Adrenal gland (tissue), 5 donors: ENCODE results near the gene AMTN.
"Not testable (repeated sequence)": the region's sequence is repeated elsewhere in the genome, so short reads cannot be mapped to it uniquely, and the experiment has no call there.

Experiments used
- POLR2A ChIP-seq, 2 donors: fragments of 450-650 bp; IDR thresholded peaks; one replicate each; pipeline ENCODE4 v1.6.1; 2017; ENCODE audit warnings: antibody characterized with exemption in 2 of 2, mild to moderate bottlenecking in 2 of 2, moderate library complexity in 1 of 2
- TF ChIP-seq, protein P1 (sequence below), 6 experiments: fragments of 450-650 bp in 4 of 6; fragments of 200-600 bp in 2 of 6; sonication (generic) in 1 of 6; IDR thresholded peaks; 1 replicate in 5 of 6; 2 replicates in 1 of 6; pipeline versions ENCODE4 v1.5.1 to v1.8.0; 2016 to 2021; ENCODE audit warnings: antibody characterized with exemption in 6 of 6, mild to moderate bottlenecking in 2 of 6, moderate library complexity in 1 of 6
- donor health status: DM: no; HTN: no; CAD: no.

DNA sequence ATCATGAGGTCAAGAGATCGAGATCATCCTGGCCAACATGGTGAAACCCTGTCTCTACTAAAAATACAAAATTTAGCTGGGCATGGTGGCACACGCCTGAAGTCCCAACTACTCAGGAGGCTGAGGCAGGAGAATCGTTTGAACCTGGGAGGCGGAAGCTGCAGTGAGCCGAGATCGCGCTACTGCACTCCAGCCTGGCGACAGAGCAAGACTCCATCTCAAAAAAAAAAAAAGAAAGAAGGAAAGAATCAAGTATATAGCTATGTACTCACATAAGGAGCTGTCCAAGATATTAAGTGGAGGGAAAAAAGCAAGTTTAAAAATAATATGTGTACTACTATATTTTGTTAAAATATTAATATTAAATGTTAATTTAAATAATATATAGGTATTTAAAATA lies 16.5 kb upstream of the AMTN start:
- TF ChIP-seq, protein P1, sequence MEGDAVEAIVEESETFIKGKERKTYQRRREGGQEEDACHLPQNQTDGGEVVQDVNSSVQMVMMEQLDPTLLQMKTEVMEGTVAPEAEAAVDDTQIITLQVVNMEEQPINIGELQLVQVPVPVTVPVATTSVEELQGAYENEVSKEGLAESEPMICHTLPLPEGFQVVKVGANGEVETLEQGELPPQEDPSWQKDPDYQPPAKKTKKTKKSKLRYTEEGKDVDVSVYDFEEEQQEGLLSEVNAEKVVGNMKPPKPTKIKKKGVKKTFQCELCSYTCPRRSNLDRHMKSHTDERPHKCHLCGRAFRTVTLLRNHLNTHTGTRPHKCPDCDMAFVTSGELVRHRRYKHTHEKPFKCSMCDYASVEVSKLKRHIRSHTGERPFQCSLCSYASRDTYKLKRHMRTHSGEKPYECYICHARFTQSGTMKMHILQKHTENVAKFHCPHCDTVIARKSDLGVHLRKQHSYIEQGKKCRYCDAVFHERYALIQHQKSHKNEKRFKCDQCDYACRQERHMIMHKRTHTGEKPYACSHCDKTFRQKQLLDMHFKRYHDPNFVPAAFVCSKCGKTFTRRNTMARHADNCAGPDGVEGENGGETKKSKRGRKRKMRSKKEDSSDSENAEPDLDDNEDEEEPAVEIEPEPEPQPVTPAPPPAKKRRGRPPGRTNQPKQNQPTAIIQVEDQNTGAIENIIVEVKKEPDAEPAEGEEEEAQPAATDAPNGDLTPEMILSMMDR (IDR thresholded peaks at IDR 0.05) = not testable (repeated sequence)
- TF ChIP-seq POLR2A (IDR thresholded peaks at IDR 0.05) = not testable (repeated sequence)
